Endothelial cell of umbilical vein (primary cell): ENCODE measurements around the gene MIOS. TPM values are rescaled to one million over a fixed set of nuclear protein-coding genes. Genes with fewer than 3 reads are reported as not detected.
"Not testable (repeated sequence)": the region's sequence is repeated elsewhere in the genome, so short reads cannot be mapped to it uniquely, and the experiment has no call there.

Experiments
- BruUV-seq: library from RNA; stranded (reverse); fragments of 400-500 nt; replicated peaks from 2 replicates; lab custom pipeline; 2021; lab: Mats Ljungman, UMichigan
- CTCF ChIA-PET: fragments of 300-600, 350-600 bp; sonication (Branson Sonifier 250); formaldehyde crosslinking; loops from one replicate; lab custom pipeline; 2021; ENCODE audit warnings: antibody characterized with exemption, inconsistent platforms; lab: Charles Lee
- POLR2A ChIA-PET: fragments of 300-600, 350-600 bp; sonication (Branson Sonifier 250); formaldehyde crosslinking; loops from one replicate; lab custom pipeline; 2021; ENCODE audit warnings: antibody characterized with exemption, inconsistent platforms; lab: Charles Lee
- DNase-seq: peaks from one replicate; pipeline ENCODE4 v3.0.0-alpha.2; 2011; ENCODE audit warnings: low read depth, low spot score
- FAIRE-seq: peaks from 2 replicates; lab custom pipeline; 2011; peaks lifted over from hg19 to GRCh38; lab: Jason Lieb, UNC
- H2AFZ ChIP-seq: 2 replicates; pipeline ENCODE4 v1.6.0; 2012; ENCODE audit warnings: low read depth, low read length, control low read depth, inconsistent platforms
- H3K27ac ChIP-seq: 2 replicates; pipeline ENCODE4 v1.5.1; 2011; ENCODE audit warnings: low read depth, mild to moderate bottlenecking, control low read depth, low read length, moderate library complexity; ENCODE audit not compliant: insufficient read depth
- H3K27me3 ChIP-seq, 2 experiments: 2 replicates each; pipeline versions ENCODE4 v1.6.0 to v1.6.1; 2011; ENCODE audit warnings: low read length in 2 of 2, mixed read lengths in 1 of 2; ENCODE audit not compliant: control insufficient read depth in 2 of 2, insufficient read depth in 2 of 2
- H3K36me3 ChIP-seq, 2 experiments: 2 replicates in 1 of 2; 3 replicates in 1 of 2; pipeline ENCODE4 v1.5.1; 2011; ENCODE audit warnings: low read length in 2 of 2, mild to moderate bottlenecking in 1 of 2, moderate library complexity in 1 of 2; ENCODE audit not compliant: control insufficient read depth in 2 of 2, insufficient read depth in 2 of 2; ENCODE audit errors: extremely low read depth in 1 of 2
- H3K4me1 ChIP-seq: 3 replicates; pipeline ENCODE4 v1.5.1; 2011; ENCODE audit warnings: mild to moderate bottlenecking, low read length; ENCODE audit not compliant: control insufficient read depth, insufficient read depth; ENCODE audit errors: extremely low read depth
- H3K4me2 ChIP-seq: 2 replicates; pipeline ENCODE4 v1.6.1; 2011; ENCODE audit warnings: low read length, control low read depth, mixed read lengths; ENCODE audit not compliant: insufficient read depth
- H3K4me3 ChIP-seq, 3 experiments: fragments of 200-600 bp in 1 of 3; sonication (generic), shearing (Covaris generic) in 1 of 3; replicated peaks in 1 of 3; 2 replicates each; pipeline ENCODE4 v1.5.1; 2011 to 2016; ENCODE audit warnings: control low read depth in 3 of 3, low read length in 3 of 3, mild to moderate bottlenecking in 2 of 3, inconsistent platforms in 1 of 3, low read depth in 1 of 3, moderate library complexity in 1 of 3; ENCODE audit not compliant: insufficient read depth in 1 of 3
- H3K79me2 ChIP-seq: 2 replicates; pipeline ENCODE4 v1.6.0; 2012; ENCODE audit warnings: low read length, inconsistent platforms; ENCODE audit not compliant: control insufficient read depth, insufficient read depth
- H3K9ac ChIP-seq: replicated peaks from 2 replicates; pipeline ENCODE3; 2011; ENCODE audit warnings: low read length, control low read depth; ENCODE audit not compliant: insufficient read depth; ENCODE audit errors: extremely low read depth
- H3K9me1 ChIP-seq: replicated peaks from 3 replicates; pipeline ENCODE4 v1.6.0; 2011; ENCODE audit warnings: mild to moderate bottlenecking, low read length; ENCODE audit not compliant: control insufficient read depth, insufficient read depth; ENCODE audit errors: extremely low read depth
- H3K9me3 ChIP-seq: replicated peaks from 2 replicates; pipeline ENCODE4 v1.5.1; 2012; ENCODE audit warnings: low read length, inconsistent platforms; ENCODE audit not compliant: control insufficient read depth, insufficient read depth
- H4K20me1 ChIP-seq: replicated peaks from 2 replicates; pipeline ENCODE3; 2011; ENCODE audit warnings: mild to moderate bottlenecking, low read length; ENCODE audit not compliant: control insufficient read depth, insufficient read depth; ENCODE audit errors: extremely low read depth
- EZH2 ChIP-seq: IDR thresholded peaks from 2 replicates; pipeline ENCODE4 v1.6.1; 2012; ENCODE audit warnings: borderline replicate concordance, low read depth, mild to moderate bottlenecking, moderate library complexity, low read length, inconsistent platforms; ENCODE audit not compliant: severe bottlenecking
- FOS ChIP-seq: IDR thresholded peaks from 2 replicates; pipeline ENCODE4 v1.6.1; 2011; ENCODE audit warnings: mild to moderate bottlenecking, low read length, moderate library complexity, borderline replicate concordance; ENCODE audit not compliant: insufficient read depth
- GATA2 ChIP-seq: IDR thresholded peaks from 2 replicates; pipeline ENCODE4 v1.7.0; 2011; ENCODE audit warnings: low read depth, mild to moderate bottlenecking, moderate library complexity, mixed read lengths, low read length; ENCODE audit not compliant: insufficient read length, insufficient read depth
- JUN ChIP-seq: IDR thresholded peaks from 2 replicates; pipeline ENCODE4 v1.6.1; 2011; ENCODE audit warnings: borderline replicate concordance, low read depth; ENCODE audit not compliant: insufficient read length, insufficient read depth
- MAX ChIP-seq: IDR thresholded peaks from 2 replicates; pipeline ENCODE4 v1.6.1; 2011; ENCODE audit not compliant: insufficient read depth, insufficient read length
- MYC ChIP-seq: IDR thresholded peaks from one replicate; pipeline ENCODE4 v1.6.1; 2011; ENCODE audit warnings: mild to moderate bottlenecking, low read depth, low read length
- POLR2A ChIP-seq: IDR thresholded peaks from 2 replicates; pipeline ENCODE4 v1.6.1; 2012; ENCODE audit warnings: low read depth, mild to moderate bottlenecking, control low read depth, low read length
- POLR2AphosphoS5 ChIP-seq: IDR thresholded peaks from 2 replicates; pipeline ENCODE4 v1.6.1; 2012; ENCODE audit warnings: low read depth, mild to moderate bottlenecking, control low read depth, low read length, moderate library complexity; ENCODE audit not compliant: insufficient read depth
- dilution Hi-C: fragments of 300-500 bp; cut with MboI; formaldehyde crosslinking; loops from one replicate; pipeline ENCODE4 v1.15.0; 2019; ENCODE audit warnings: low sequenced_read_pairs; ENCODE audit not compliant: extremely low pct_ligation_motif_present
- intact Hi-C: fragments of 100-400 bp; cut with micrococcal nuclease; formaldehyde crosslinking; loops from one replicate; pipeline ENCODE4 v1.10.0; 2022
- polyA plus RNA-seq, 4 experiments: library from polyadenylated mRNA; depleted of rRNA in 3 of 4; stranded (reverse) in 3 of 4; unstranded in 1 of 4; fragments of >200 nt; gene quantifications; 2 replicates each; pipeline versions ENCODE4 v1.2.1 to v1.2.3, GENCODE V29; 2011 to 2012; ENCODE audit warnings: missing spikeins in 1 of 4
- total RNA-seq: library from RNA; stranded (reverse); gene quantifications from 2 replicates; pipeline ENCODE4 v1.2.3, GENCODE V29; 2021
- TF ChIP-seq, protein P1 (sequence below), 2 donors: IDR thresholded peaks; 1 replicate in 1 of 2; 2 replicates in 1 of 2; pipeline ENCODE4 v1.5.1; 2011; ENCODE audit warnings: low read length in 2 of 2, mild to moderate bottlenecking in 2 of 2, moderate library complexity in 2 of 2, control low read depth in 1 of 2, inconsistent platforms in 1 of 2, low read depth in 1 of 2; ENCODE audit not compliant: insufficient read depth in 1 of 2; ENCODE audit errors: extremely low read depth in 1 of 2

Gene MIOS
- total and polyA plus RNA-seq, 2 donors (not counting 3 experiments of a cell fraction or from before 2014, with no cell fraction given), result 8.5 to 16.8 TPM

GRCh38 chr7:7556852-7557251 is 9.8 kb upstream of the MIOS start:
- Histone ChIP-seq H4K20me1 (no peaks in the 10 kb centered on the region), H3K9me3 (no peaks in the 10 kb centered on the region), H3K9ac (no peak overlapping the region), H3K4me2 (no peak overlapping the region), H2AFZ (no peak overlapping the region), H3K9me1 (no peaks in the 10 kb centered on the region), H3K4me3 (no peak overlapping the region), H3K4me1 (peaks cover 2% of the 10 kb centered on the region), H3K36me3 (no peaks in the 10 kb centered on the region), H3K27me3 (no peaks in the 10 kb centered on the region), H3K79me2 (no peaks in the 10 kb centered on the region), H3K27ac (no peak overlapping the region)
- POLR2A ChIA-PET, result no interaction called here
- FAIRE-seq (no peak), DNase-seq (no peak)
- intact Hi-C loops, result no loop called here
- CTCF ChIA-PET, result no interaction called here
- BruUV-seq, result no TSS peak
- TF ChIP-seq JUN, result no peak
- dilution Hi-C loops, result no loop called here

DNA sequence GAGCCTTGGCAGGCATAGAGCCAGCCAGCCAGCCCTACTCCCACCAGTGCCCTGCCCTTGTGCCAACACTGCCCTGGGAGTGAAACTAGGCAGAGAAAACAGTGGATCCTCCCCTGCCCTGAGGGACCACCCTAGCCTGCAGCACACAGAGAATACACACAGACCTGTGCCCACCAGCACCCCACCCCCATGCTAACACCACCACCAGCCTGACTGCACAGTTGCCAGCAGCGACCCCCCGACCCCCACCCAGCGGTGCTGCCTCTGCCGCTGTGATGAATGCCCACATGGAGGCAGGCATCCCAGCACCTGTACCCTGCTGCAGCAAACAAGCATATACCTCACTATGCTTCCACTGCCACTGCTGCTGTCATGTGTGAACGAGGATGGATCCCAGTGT is 9.4 kb upstream of the MIOS start:
- Histone ChIP-seq H3K36me3 (no peaks in the 10 kb centered on the region), H3K9ac (no peak overlapping the region), H3K79me2 (no peaks in the 10 kb centered on the region), H3K9me3 (no peaks in the 10 kb centered on the region), H2AFZ (no peak overlapping the region), H3K4me1 (peaks cover 2% of the 10 kb centered on the region), H3K4me2 (no peak overlapping the region), H3K9me1 (no peaks in the 10 kb centered on the region), H4K20me1 (no peaks in the 10 kb centered on the region), H3K4me3 (no peak overlapping the region), H3K27ac (no peak overlapping the region), H3K27me3 (no peaks in the 10 kb centered on the region)
- intact Hi-C loops (no loop called here), dilution Hi-C loops (no loop called here)
- CTCF ChIA-PET, result no interaction called here
- no TSS peak for BruUV-seq
- DNase-seq (no peak), FAIRE-seq (no peak)
- POLR2A ChIA-PET, result no interaction called here
- no peak for TF ChIP-seq FOS
- TF ChIP-seq JUN, result no peak
- TF ChIP-seq GATA2, result no peak
- TF ChIP-seq EZH2, result no peak
- no peak for TF ChIP-seq MAX
- TF ChIP-seq, protein P1, sequence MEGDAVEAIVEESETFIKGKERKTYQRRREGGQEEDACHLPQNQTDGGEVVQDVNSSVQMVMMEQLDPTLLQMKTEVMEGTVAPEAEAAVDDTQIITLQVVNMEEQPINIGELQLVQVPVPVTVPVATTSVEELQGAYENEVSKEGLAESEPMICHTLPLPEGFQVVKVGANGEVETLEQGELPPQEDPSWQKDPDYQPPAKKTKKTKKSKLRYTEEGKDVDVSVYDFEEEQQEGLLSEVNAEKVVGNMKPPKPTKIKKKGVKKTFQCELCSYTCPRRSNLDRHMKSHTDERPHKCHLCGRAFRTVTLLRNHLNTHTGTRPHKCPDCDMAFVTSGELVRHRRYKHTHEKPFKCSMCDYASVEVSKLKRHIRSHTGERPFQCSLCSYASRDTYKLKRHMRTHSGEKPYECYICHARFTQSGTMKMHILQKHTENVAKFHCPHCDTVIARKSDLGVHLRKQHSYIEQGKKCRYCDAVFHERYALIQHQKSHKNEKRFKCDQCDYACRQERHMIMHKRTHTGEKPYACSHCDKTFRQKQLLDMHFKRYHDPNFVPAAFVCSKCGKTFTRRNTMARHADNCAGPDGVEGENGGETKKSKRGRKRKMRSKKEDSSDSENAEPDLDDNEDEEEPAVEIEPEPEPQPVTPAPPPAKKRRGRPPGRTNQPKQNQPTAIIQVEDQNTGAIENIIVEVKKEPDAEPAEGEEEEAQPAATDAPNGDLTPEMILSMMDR (IDR thresholded peaks at IDR 0.05; ENCODE audit: extremely low read depth in 1 of 2, insufficient read depth in 1 of 2, low read depth in 1 of 2, low read length in 2 of 2), result no peak
- TF ChIP-seq MYC, result no peak
- no peak for TF ChIP-seq POLR2AphosphoS5
- no peak for TF ChIP-seq POLR2A

DNA sequence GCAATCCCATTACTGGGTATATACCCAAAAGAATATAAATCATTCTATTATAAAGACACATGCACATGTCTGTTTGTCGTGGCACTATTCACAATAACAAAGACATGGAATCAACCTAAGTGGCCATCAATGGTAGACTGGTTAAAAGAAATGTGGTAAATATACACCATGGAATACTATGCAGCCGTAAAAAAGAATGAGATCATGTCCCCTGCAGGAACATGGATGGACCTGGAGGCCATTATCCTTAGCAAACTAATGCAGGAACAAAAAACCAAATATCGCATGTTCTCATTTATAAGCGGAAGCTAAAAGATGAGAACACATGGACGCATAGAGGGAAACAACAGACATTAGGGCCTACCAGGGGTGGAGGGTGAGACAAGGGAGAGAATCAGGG is 5.1 kb upstream of the MIOS start:
- BruUV-seq, intact Hi-C loops, FAIRE-seq, H3K4me3 ChIP-seq, H3K36me3 ChIP-seq, CTCF ChIA-PET, H3K79me2 ChIP-seq, H3K9me3 ChIP-seq, POLR2A ChIA-PET, H3K9ac ChIP-seq, H3K4me2 ChIP-seq, H2AFZ ChIP-seq, H3K9me1 ChIP-seq, H3K4me1 ChIP-seq, DNase-seq, dilution Hi-C loops, H4K20me1 ChIP-seq, H3K27me3 ChIP-seq, H3K27ac ChIP-seq: not testable (repeated sequence)
